ENCODE results near the gene CHD2. TPM values are rescaled to one million over a fixed set of nuclear protein-coding genes. Genes with fewer than 3 reads are reported as not detected.

CHD2 gene
- total RNA-seq = 100 to 1,000 TPM; 124 to 833 (median 164) TPM
- 10 to 100 TPM; 21.5 to 29.5 (median 23.5) TPM for polyA plus RNA-seq
- long read RNA-seq, donor 1, partial matches to known transcripts = 0 of 2 reads
- long read RNA-seq, donor 1, other reads (novel, unspliced or antisense) = 0 of 2 reads
- long read RNA-seq, donor 2, partial matches to known transcripts = 0 of 6 reads
- long read RNA-seq, donor 2, other reads (novel, unspliced or antisense) = 0 of 6 reads
- long read RNA-seq, donor 3, partial matches to known transcripts = 0 of 3 reads
- long read RNA-seq, donor 3, other reads (novel, unspliced or antisense) = 0 of 3 reads
- long read RNA-seq, donor 4, partial matches to known transcripts = 0 of 1 reads
- long read RNA-seq, donor 4, other reads (novel, unspliced or antisense) = 0 of 1 reads
- long read RNA-seq, donor 5, partial matches to known transcripts = 39 of 49 reads
- long read RNA-seq, donor 5, other reads (novel, unspliced or antisense) = 6 of 49 reads
- long read RNA-seq, donor 6, transcript CHD2-212 (2 exons, 1,740 nt) = major isoform, 9 of 193 reads
- long read RNA-seq, donor 6, partial matches to known transcripts = 182 of 193 reads
- long read RNA-seq, donor 6, other reads (novel, unspliced or antisense) = 0 of 193 reads
- long read RNA-seq, donor 7, transcript CHD2-212 (2 exons, 1,740 nt) = major isoform, 5 of 7 reads
- long read RNA-seq, donor 7, partial matches to known transcripts = 0 of 7 reads
- long read RNA-seq, donor 7, other reads (novel, unspliced or antisense) = 0 of 7 reads
- long read RNA-seq, donor 8, transcript CHD2-212 (2 exons, 1,740 nt) = major isoform, 6 of 14 reads
- long read RNA-seq, donor 8, partial matches to known transcripts = 6 of 14 reads
- long read RNA-seq, donor 8, other reads (novel, unspliced or antisense) = 0 of 14 reads
- long read RNA-seq, donor 9, transcript CHD2-212 (2 exons, 1,740 nt) = major isoform, 5 of 12 reads
- long read RNA-seq, donor 9, partial matches to known transcripts = 7 of 12 reads
- long read RNA-seq, donor 9, other reads (novel, unspliced or antisense) = 0 of 12 reads
- long read RNA-seq, donor 10, partial matches to known transcripts = 0 of 1 reads
- long read RNA-seq, donor 10, other reads (novel, unspliced or antisense) = 0 of 1 reads

GRCh38 chr15:92899948-92900730 is at the start of gene CHD2:
Gene CHD2 (plus strand): TSS chr15:92900324. CDS start chr15:92901238, 914 bp downstream.
- peak in 2 of 4 donors; percentile 93 to 97 for TF ChIP-seq POLR2A (IDR thresholded peaks at IDR 0.05)
- no peak for TF ChIP-seq CTCF (IDR thresholded peaks at IDR 0.05)
- TF ChIP-seq EP300 (IDR thresholded peaks at IDR 0.05) = no peak
- peak; percentile 82 to 99 (median 99) for TF ChIP-seq POLR2AphosphoS5 (IDR thresholded peaks at IDR 0.05)
- peak within 1 kb of the TSS; percentile 96 to 99 (median 97) for H3K27ac ChIP-seq
- H3K36me3 ChIP-seq = peaks cover 0 to 27% (median 21%) of the 10 kb centered on the region in 4 donors
- peak within 1 kb of the TSS; percentile 55 to 66 (median 62) for H3K4me3 ChIP-seq
- no peaks in the 10 kb centered on the region for H3K27me3 ChIP-seq
- WGBS, 5 donors = 0 to 1% (median 0%) methylated on average over 13 to 15 of the region's 15 CpGs
- intact Hi-C loops (cut with DNase I; ENCODE audit: low total_unique reads) = no loop called here
- DNase-seq = peak; percentile 86 to 94
- H3K9me3 ChIP-seq = no peaks in the 10 kb centered on the region
- peaks cover 0 to 64% (median 36%) of the 10 kb centered on the region in 4 donors for H3K4me1 ChIP-seq

- 76 to 87% (median 83%) methylated on average over 9 of the region's 9 CpGs for WGBS, 5 donors
- TF ChIP-seq POLR2AphosphoS5 (IDR thresholded peaks at IDR 0.05) (no peak), POLR2A (IDR thresholded peaks at IDR 0.05) (no peak), EP300 (IDR thresholded peaks at IDR 0.05) (no peak), CTCF (IDR thresholded peaks at IDR 0.05) (no peak)
- no peak overlapping the region for H3K4me3 ChIP-seq
- no peak for DNase-seq
- H3K27ac ChIP-seq = no peak overlapping the region
- H3K27me3 ChIP-seq = no peaks in the 10 kb centered on the region
- intact Hi-C loops (cut with DNase I; ENCODE audit: low total_unique reads) = no loop called here
- no peaks in the 10 kb centered on the region for H3K9me3 ChIP-seq
- no peaks in the 10 kb centered on the region for H3K36me3 ChIP-seq
- peaks cover 0 to 5% (median 0%) of the 10 kb centered on the region in 4 donors for H3K4me1 ChIP-seq
Measured at GRCh38 chr15:92853222-92853621, 46.9 kb upstream of the CHD2 start.

- no peaks in the 10 kb centered on the region for H3K36me3 ChIP-seq
- WGBS, 5 donors = 85 to 98% (median 90%) methylated on average over 1 of the region's 1 CpG
- H3K27ac ChIP-seq = no peak overlapping the region
- peaks cover 0 to 10% (median 0%) of the 10 kb centered on the region in 4 donors for H3K9me3 ChIP-seq
- DNase-seq = no peak
- intact Hi-C loops (cut with DNase I; ENCODE audit: low total_unique reads) = no loop called here
- no peaks in the 10 kb centered on the region for H3K27me3 ChIP-seq
- H3K4me1 ChIP-seq = no peaks in the 10 kb centered on the region
- no peak overlapping the region for H3K4me3 ChIP-seq
- TF ChIP-seq POLR2AphosphoS5 (IDR thresholded peaks at IDR 0.05) = no peak
- no peak for TF ChIP-seq CTCF (IDR thresholded peaks at IDR 0.05)
- no peak for TF ChIP-seq POLR2A (IDR thresholded peaks at IDR 0.05)
- no peak for TF ChIP-seq EP300 (IDR thresholded peaks at IDR 0.05)
Measured at GRCh38 chr15:92861742-92862141, 38.4 kb upstream of the CHD2 start.
